HG03175 (cell line): ENCODE results near the gene GGACT.

Experiments
- ATAC-seq: cut with Tn5 transposase; IDR thresholded peaks from one replicate; pipeline ENCODE4 v1.9.1; 2021; ENCODE audit warnings: mild to moderate bottlenecking, moderate library complexity; ENCODE audit not compliant: unreplicated experiment

Gene GGACT

GRCh38 chr13:100515410-100515800 is 73.2 kb downstream of the GGACT start:
- ATAC-seq, result no peak

GRCh38 chr13:100514788-100515409 is 73.7 kb downstream of the GGACT start:
- peak; percentile 97 for ATAC-seq

DNA sequence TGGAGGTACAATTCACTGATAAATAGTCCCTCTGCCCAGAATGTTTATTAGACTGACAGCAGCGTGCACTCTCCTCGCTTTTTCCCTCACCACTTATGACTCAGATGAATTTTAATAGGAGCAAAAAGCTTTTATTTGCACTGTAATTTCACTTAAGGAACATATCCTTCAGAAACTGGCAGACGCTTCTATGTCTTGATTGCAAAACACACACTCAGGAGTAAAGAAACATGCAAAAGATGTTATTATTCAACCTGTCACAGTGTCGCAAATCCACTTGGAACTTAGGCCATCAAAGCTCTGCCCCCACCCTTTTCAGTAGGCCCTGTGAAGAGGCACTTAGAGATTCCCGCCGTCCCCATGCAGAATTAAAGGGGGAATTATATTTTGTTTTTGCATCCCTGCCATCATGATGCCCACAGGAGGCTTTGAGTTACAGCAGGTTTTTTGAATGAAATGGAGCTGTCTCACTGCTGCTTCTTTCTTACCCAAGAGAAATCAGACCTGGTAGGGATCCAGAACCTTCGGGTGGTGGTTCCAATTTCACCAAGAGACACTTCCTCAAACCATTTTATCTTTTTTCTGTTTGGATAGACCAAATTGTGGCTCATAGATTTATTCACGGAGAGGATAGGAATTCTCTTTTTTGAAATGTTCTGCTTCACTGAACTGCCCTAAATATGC is 74.5 kb downstream of the GGACT start:
- ATAC-seq, result no peak

GRCh38 chr13:100513171-100513570 is 75.4 kb downstream of the GGACT start:
- ATAC-seq, result no peak

DNA sequence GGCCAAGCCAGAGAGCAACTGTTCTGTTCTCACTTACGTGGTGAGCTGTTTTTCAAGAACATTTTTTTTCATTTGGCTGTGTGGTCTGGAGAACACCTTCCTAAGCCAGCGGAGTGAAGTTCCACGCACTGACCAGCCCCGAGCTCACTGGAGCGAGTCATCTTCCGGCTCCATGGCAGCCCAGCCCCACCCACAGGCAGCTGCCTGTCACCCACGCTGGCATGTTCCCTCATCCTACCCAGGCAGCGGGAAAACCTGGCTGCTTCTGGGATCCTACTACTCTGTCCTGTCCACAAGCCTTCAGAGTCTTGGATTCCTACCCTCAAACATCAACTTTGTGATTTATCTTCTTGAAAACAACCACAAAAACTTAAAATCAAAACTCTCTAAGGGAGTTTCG is 76.2 kb downstream of the GGACT start:
- ATAC-seq, result no peak

DNA sequence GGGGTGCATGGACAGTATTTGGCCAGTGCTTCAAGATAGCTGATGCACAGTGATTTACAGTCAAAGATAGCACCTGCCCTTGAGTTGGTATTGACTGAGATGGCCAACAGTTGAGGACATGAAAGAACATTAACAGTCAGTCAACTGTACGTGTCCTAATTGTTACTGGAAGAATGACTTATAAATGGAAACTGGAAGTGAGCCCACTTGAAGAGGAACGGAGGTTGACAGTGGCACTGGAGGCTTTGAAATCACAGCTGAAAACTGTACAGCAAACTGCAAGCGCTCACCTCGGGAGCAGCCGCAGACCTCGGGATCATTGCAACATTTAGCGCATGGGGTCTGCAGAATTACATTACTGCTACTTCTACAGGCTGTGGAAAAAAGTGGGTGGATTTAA is 77.1 kb downstream of the GGACT start:
- no peak for ATAC-seq

GRCh38 chr13:100510208-100510957 is 78.2 kb downstream of the GGACT start:
- ATAC-seq, result no peak

DNA sequence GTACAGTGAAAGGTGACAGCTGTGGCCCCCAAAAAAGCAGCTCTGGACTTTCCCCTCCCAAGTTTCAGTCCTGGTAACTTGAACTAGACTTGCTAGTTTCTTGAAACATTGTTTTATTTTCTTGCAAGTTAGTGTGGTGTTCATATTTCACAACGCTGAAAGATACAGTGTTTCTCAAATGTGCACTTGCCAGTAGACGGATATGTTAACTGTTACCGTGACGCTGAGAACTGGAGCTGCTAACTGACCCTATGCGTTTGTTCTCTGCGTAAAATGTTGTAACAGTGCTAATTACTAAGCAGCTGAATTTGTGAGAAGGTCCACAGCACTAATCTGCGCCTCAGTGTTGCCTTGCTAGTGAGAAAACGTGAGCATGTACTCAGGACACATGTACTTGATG is 79.6 kb downstream of the GGACT start:
- ATAC-seq, result no peak

DNA sequence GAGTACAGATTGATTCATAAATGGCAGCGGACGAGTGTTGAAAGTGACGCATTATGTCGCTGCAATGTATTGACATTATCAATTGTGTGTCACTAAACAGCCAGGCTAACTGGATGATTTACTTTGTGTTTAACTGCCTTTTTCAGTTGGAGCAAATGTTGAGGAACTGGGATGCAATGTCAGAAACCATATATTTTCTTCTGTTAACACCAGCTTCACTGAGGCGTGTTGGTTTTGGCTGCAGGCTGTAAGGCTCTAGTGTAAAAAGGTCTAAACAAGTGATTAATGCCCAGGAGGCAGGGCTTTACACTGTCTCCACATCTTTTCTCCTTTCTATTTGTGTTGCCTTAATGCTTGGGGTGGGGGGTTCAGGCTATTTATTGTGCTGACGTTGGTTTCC is 80.1 kb downstream of the GGACT start:
- no peak for ATAC-seq

DNA sequence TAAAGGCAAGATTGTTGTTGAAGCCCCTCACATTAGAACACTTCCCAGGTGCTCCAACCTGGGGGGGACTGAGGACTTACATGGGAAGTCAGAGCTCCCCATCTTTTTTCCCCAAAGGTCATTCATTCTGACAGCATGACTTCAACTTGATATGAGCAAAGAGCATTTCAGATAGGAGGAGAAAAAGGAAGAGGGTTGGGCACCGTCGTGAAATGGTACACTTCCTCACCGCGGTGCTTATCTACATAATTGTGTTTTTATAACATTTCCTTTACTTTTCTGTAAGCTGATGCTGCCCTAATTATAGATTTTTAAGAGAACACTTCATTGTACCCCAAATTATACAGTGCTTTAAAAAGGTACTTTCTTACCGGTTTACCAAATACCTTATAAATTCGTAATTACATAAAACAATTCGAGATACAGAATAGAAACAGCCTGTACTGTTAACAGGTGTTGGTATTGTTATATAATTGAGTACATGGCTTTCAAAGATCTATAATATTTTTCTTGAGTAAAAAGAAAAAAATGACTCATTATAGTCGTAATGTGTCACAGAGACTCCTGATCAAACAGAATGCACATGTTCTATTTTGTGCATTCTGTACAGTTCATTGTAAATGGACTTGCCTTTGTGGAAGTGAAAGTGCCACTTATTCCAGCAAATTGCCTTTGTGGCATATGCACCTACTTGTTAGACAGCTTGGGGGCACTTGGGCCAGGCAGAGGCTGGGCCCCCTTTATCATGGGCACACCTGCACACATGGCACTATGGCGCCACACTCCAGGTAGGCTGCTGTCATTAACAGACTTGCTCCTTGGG is 81.8 kb downstream of the GGACT start:
- no peak for ATAC-seq

DNA sequence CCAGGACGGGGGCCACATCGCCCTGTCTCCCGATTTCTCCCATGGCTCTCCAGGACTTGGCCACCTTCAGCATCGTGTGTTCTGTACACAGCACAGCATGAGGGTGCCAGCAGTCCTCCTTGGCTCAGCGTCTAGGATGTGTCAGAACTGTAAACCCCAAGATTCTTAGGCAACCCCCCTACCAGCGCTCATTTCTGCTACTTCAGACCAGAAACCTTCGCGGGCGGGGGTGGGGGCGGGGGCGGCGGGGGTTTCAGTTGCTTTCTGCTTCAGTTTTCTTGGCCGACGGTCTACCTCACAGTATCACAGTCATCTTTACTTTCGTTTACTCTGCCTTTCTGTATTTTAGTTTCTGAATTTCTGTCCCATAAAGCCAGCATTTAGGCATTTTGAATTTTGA is 82.4 kb downstream of the GGACT start:
- ATAC-seq, result peak; percentile 58

- ATAC-seq, result no peak
These were observed 85.0 kb downstream of the GGACT start for GRCh38 chr13:100503622-100504021.

- no peak for ATAC-seq
These were observed 86.1 kb downstream of the GGACT start for GRCh38 chr13:100502446-100502845.

DNA sequence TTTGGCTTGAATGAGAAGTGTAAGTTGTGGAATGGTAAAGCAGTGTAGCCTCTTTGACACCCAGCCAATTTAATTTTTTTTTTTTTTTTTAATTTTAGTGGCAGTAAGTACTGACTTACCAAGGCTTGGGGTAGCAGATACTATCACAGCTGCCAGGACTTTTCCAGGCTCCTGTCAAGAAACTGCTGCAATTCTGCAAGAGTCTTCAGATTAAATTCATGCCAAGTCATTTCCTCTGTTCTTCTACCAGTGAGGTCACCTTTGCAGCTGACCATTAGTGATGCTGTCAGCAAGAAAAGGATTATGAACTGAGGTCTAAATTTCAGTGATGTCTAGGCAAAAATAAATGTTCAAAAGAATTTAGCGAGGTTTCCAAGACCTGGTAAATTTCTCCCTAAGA is 91.2 kb downstream of the GGACT start:
- ATAC-seq, result no peak

- no peak for ATAC-seq
These were observed 93.1 kb downstream of the GGACT start for GRCh38 chr13:100495455-100495854.

GRCh38 chr13:100493418-100493817 is 95.2 kb downstream of the GGACT start:
- ATAC-seq, result no peak

DNA sequence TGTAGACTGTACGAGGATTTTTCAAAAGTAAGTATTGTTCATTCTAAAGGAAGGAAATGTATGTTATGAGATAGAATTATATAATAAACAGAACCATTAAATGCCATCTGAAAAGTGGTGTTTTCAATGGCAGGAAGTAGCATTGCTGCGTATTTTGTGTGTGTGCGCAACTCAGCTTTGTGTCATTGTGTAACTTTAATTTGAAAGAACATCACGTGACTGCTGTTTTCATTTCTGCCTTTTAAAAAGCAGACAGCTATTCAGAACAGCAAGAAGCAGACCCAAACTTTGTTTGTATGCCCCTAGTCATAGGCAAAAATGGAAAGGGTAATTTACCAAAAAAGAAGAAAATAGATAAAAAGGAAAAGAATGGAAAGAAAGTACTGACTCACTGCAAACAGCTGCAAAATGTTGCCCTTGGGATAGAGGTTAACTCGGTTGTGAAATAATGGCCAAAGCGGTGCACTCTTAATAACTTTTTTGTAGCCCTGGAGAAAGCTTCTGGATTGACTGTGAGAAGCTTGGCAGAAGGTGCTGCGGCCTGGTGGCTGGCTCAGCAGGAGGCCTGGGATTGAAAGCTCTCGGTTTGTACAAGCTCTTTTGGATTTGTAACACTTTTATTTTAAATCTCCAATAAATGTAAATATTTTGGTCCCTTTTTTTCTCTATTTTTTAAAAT is 97.3 kb downstream of the GGACT start:
- no peak for ATAC-seq

GRCh38 chr13:100490692-100491091 is 97.9 kb downstream of the GGACT start:
- ATAC-seq, result no peak

DNA sequence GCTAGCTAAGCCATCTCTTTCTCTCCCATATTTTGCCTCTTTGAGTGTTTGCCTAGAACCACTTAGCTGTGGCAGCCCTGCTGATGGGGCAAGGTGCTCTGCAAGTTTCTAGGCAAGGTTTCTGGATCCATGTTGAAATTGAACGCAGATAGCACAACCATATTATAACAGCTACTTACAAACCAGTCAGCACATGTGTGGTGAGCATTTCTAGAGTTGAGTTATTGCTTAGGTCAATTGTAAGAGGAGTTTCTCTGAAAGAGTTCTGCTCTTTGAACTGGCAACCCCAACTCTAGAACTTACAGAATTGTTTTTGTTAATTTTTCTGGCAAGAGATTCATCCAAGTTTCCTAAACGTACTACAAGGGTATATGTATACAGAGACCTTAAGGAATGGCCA is 103.3 kb downstream of the GGACT start:
- no peak for ATAC-seq

- no peak for ATAC-seq
These were observed 103.9 kb downstream of the GGACT start for GRCh38 chr13:100484702-100485101.
